K562 (cell line): ENCODE data around the gene SLC5A10. TPM values are rescaled to one million over a fixed set of nuclear protein-coding genes. Genes with fewer than 3 reads are reported as not detected.

Experiments
- ATAC-seq: fragments of 200-7000 bp; cut with Tn5 transposase; 3 replicates; pipeline ENCODE4 v1.9.1; 2020; ENCODE audit warnings: moderate library complexity
- BruUV-seq: library from RNA; stranded (reverse); fragments of 400-500 nt; replicated peaks from 2 replicates; lab custom pipeline; 2021; lab: Mats Ljungman, UMichigan
- CTCF ChIA-PET: fragments of 300-600 bp; formaldehyde crosslinking; extraction: SDS; loops from one replicate; lab custom pipeline; 2021; ENCODE audit warnings: low intra/inter-chr PET ratio; lab: Yijun Ruan, JAX
- POLR2A ChIA-PET: fragments of 300-600, 350-650 bp; sonication (Branson Sonifier 250); formaldehyde crosslinking; extraction: SDS; loops from one replicate; lab custom pipeline; 2021; ENCODE audit warnings: antibody characterized with exemption, inconsistent platforms; lab: Yijun Ruan, JAX
- DNase-seq, 4 experiments: peaks; one replicate each; pipeline versions ENCODE4 v3.0.0 to v3.0.0-alpha.2; 2011 to 2018; ENCODE audit warnings: low spot score in 3 of 4, mixed read lengths in 3 of 4; ENCODE audit errors: extremely low read depth in 1 of 4
- FAIRE-seq: peaks from 2 replicates; lab custom pipeline; 2011; peaks lifted over from hg19 to GRCh38; lab: Jason Lieb, UNC
- H2AFZ ChIP-seq: 2 replicates; pipeline ENCODE4 v1.6.0; 2011; ENCODE audit warnings: low read depth, low read length, control low read depth, inconsistent platforms
- H3K27ac ChIP-seq: fragments of 200-600 bp; 3 replicates; pipeline ENCODE4 v1.8.0; 2011; ENCODE audit warnings: low read depth, mild to moderate bottlenecking, control low read depth, inconsistent platforms, low read length, moderate library complexity, mixed read lengths; ENCODE audit errors: extremely low read depth
- H3K27me3 ChIP-seq, 2 experiments: fragments of 300-600 bp in 1 of 2; 2 replicates in 1 of 2; 3 replicates in 1 of 2; pipeline versions ENCODE4 v1.6.0 to v1.8.0; 2011; ENCODE audit warnings: inconsistent platforms in 2 of 2, low read length in 2 of 2, mild to moderate bottlenecking in 1 of 2, mixed read lengths in 1 of 2, moderate library complexity in 1 of 2; ENCODE audit not compliant: control insufficient read depth in 2 of 2, insufficient read depth in 2 of 2
- H3K36me3 ChIP-seq: fragments of 300-600 bp; 3 replicates; pipeline ENCODE4 v1.8.0; 2011; ENCODE audit warnings: mild to moderate bottlenecking, low read length, inconsistent platforms; ENCODE audit not compliant: control insufficient read depth, insufficient read depth
- H3K4me1 ChIP-seq, 2 experiments: fragments of 200-600 bp in 1 of 2; replicated peaks in 1 of 2; 2 replicates in 1 of 2; 3 replicates in 1 of 2; pipeline versions ENCODE4 v1.5.1 to v1.8.0; 2011; ENCODE audit warnings: inconsistent platforms in 2 of 2, low read length in 2 of 2, mild to moderate bottlenecking in 1 of 2, mixed read lengths in 1 of 2, moderate library complexity in 1 of 2; ENCODE audit not compliant: control insufficient read depth in 2 of 2, insufficient read depth in 2 of 2
- H3K4me2 ChIP-seq: 2 replicates; pipeline ENCODE4 v1.6.1; 2011; ENCODE audit warnings: low read length, control low read depth, inconsistent platforms, mixed read lengths; ENCODE audit not compliant: insufficient read depth
- H3K4me3 ChIP-seq: fragments of 200-600 bp; sonication (generic), shearing (Covaris generic); 2 replicates; pipeline ENCODE4 v1.5.1; 2016; ENCODE audit warnings: control low read depth, inconsistent platforms
- H3K79me2 ChIP-seq: fragments of 200-600 bp; 3 replicates; pipeline ENCODE4 v1.8.0; 2011; ENCODE audit warnings: low read length, inconsistent platforms; ENCODE audit not compliant: control insufficient read depth, insufficient read depth
- H3K9ac ChIP-seq, 2 experiments: 2 replicates each; pipeline versions ENCODE4 v1.6.0 to v1.6.1; 2011; ENCODE audit warnings: low read depth in 2 of 2, low read length in 2 of 2, control low read depth in 1 of 2, inconsistent platforms in 1 of 2, mild to moderate bottlenecking in 1 of 2, mixed read lengths in 1 of 2; ENCODE audit not compliant: insufficient read depth in 1 of 2
- H3K9me1 ChIP-seq: one replicate; pipeline ENCODE4 v1.6.0; 2011; ENCODE audit warnings: inconsistent platforms, mild to moderate bottlenecking, low read length, moderate library complexity; ENCODE audit not compliant: control insufficient read depth, insufficient read depth
- H3K9me3 ChIP-seq: replicated peaks from 2 replicates; pipeline ENCODE4 v1.5.1; 2011; ENCODE audit warnings: low read depth, low read length, inconsistent platforms; ENCODE audit not compliant: control insufficient read depth, insufficient read depth
- H4K20me1 ChIP-seq: replicated peaks from 2 replicates; pipeline ENCODE4 v1.6.1; 2011; ENCODE audit warnings: low read length, inconsistent platforms, mixed read lengths; ENCODE audit not compliant: control insufficient read depth, insufficient read depth
- DDX20 ChIP-seq: fragments of 450-650 bp; IDR thresholded peaks from 2 replicates; pipeline ENCODE4 v1.6.1; 2016; ENCODE audit warnings: missing genetic modification characterization, low read depth, mild to moderate bottlenecking, missing compliant biosample characterization, moderate library complexity
- GTF2A2 ChIP-seq: IDR thresholded peaks from 2 replicates; pipeline ENCODE4 v1.6.1; 2016; ENCODE audit warnings: mild to moderate bottlenecking, missing genetic modification characterization, missing compliant biosample characterization
- GTF2E2 ChIP-seq: fragments of 200-800 bp; sonication (Bioruptor generic); IDR thresholded peaks from 2 replicates; pipeline ENCODE4 v1.6.1; 2016; ENCODE audit warnings: missing genetic modification characterization, missing compliant biosample characterization
- HDAC1 ChIP-seq, 2 experiments: fragments of 450-650 bp; IDR thresholded peaks; 2 replicates each; pipeline ENCODE4 v1.6.1; 2016 to 2017; ENCODE audit warnings: inconsistent platforms in 1 of 2, mild to moderate bottlenecking in 1 of 2, moderate library complexity in 1 of 2
- IFI16 ChIP-seq: fragments of 250-450 bp; sonication (Bioruptor Pico); IDR thresholded peaks from 2 replicates; pipeline ENCODE4 v2.1.2; 2022; ENCODE audit warnings: mild to moderate bottlenecking, inconsistent platforms
- MBD2 ChIP-seq: sonication (generic); IDR thresholded peaks from 2 replicates; pipeline ENCODE4 v1.6.1; 2016; ENCODE audit warnings: low read depth, borderline replicate concordance
- NFATC3 ChIP-seq: fragments of 450-650 bp; IDR thresholded peaks from 2 replicates; pipeline ENCODE4 v1.6.1; 2017; ENCODE audit warnings: mild to moderate bottlenecking
- POLR2H ChIP-seq: IDR thresholded peaks from 2 replicates; pipeline ENCODE4 v1.6.1; 2016; ENCODE audit warnings: missing genetic modification characterization, low read depth, mild to moderate bottlenecking, control low read depth, missing compliant biosample characterization, moderate library complexity
- ZNF398 ChIP-seq: fragments of 250-450 bp; sonication (Bioruptor Pico); IDR thresholded peaks from 2 replicates; pipeline ENCODE4 v1.8.0; 2021; ENCODE audit warnings: moderate library complexity, mild to moderate bottlenecking, inconsistent platforms
- ZNF436 ChIP-seq: fragments of 250-450, 450-650 bp; sonication (Bioruptor Pico); formaldehyde crosslinking; IDR thresholded peaks from 2 replicates; pipeline ENCODE4 v1.7.0; 2020; ENCODE audit warnings: mild to moderate bottlenecking
- ZNF717 ChIP-seq: fragments of 250-450 bp; sonication (Bioruptor Pico); IDR thresholded peaks from 2 replicates; pipeline ENCODE4 v1.5.0; 2021
- WGBS: fragments of 100-300 bp; shearing (Covaris generic); methylation state at CpG from one replicate; pipeline ENCODE4 v1.1.6; 2016; ENCODE audit warnings: low coverage, mixed read lengths; ENCODE audit not compliant: insufficient coverage; ENCODE audit errors: missing lambda C conversion rate; 5-methylcytosine and 5-hydroxymethylcytosine counted together
- in situ Hi-C: fragments of 300-500 bp; cut with MboI; formaldehyde crosslinking; loops from 4 replicates; pipeline ENCODE4 v1.15.0; 2018; ENCODE audit warnings: inconsistent platforms, mixed read lengths
- intact Hi-C: fragments of 100-400 bp; cut with micrococcal nuclease; formaldehyde crosslinking; loops from 2 replicates; pipeline ENCODE4 v1.14.2; 2022
- polyA plus RNA-seq, 8 experiments: library from polyadenylated mRNA; depleted of rRNA in 4 of 8; stranded (reverse) in 5 of 8; unstranded in 3 of 8; fragments of >200 nt; fragmentation: Nextera tagmentation in 2 of 8; fragmentation: Illumina TruSeq in 1 of 8; extraction: Ambion mirVana in 2 of 8; extraction: Trizol in 1 of 8; gene quantifications; 2 replicates each; pipeline versions ENCODE4 v1.2.1 to v1.2.3, GENCODE V29; 2011 to 2014; ENCODE audit warnings: inconsistent platforms in 1 of 8, missing spikeins in 1 of 8
- total RNA-seq, 7 experiments: library from RNA; depleted of rRNA in 6 of 7; stranded (reverse); fragments of >200 nt in 6 of 7; fragmentation: Illumina TruSeq in 2 of 7; extraction: Trizol in 2 of 7; gene quantifications; 2 replicates each; pipeline versions ENCODE4 v1.2.1 to v1.2.3, GENCODE V29; 2011 to 2021; ENCODE audit warnings: low replicate concordance in 1 of 7

SLC5A10 gene
- total and polyA plus RNA-seq, 9 of the 15 experiments (the other 6 are each of a cell fraction or from before 2014, with no cell fraction given) = 0.03 to 0.09 (median 0.03) TPM; not detected in 5

- FAIRE-seq (no peak), ATAC-seq (no peak), DNase-seq (no peak)
- H4K20me1 ChIP-seq = no peaks in the 10 kb centered on the region
- intact Hi-C loops = loop anchor here (10.0 kb wide), 1 partner anchor 138 kb away; no protein-coding TSS in a partner anchor
- ChIA-PET CTCF (no interaction called here), POLR2A (no interaction called here)
- H3K27me3 ChIP-seq = peaks cover 3 to 14% of the 10 kb centered on the region in 2 experiments; a peak in 3 of 5 replicates
- H3K4me2 ChIP-seq = no peak overlapping the region
- no peak overlapping the region for H2AFZ ChIP-seq
- in situ Hi-C loops = loop anchor here (10.0 kb wide), 1 partner anchor 192 kb away; no protein-coding TSS in a partner anchor
- H3K9me1 ChIP-seq = no peaks in the 10 kb centered on the region
- no peak overlapping the region for H3K27ac ChIP-seq
- no peak overlapping the region for H3K4me3 ChIP-seq
- no TSS peak for BruUV-seq
- no peaks in the 10 kb centered on the region for H3K79me2 ChIP-seq
- H3K9ac ChIP-seq = no peak overlapping the region
- no peaks in the 10 kb centered on the region for H3K36me3 ChIP-seq
- WGBS = 41% methylated on average over 14 of the region's 14 CpGs
- peaks cover 2 to 12% of the 10 kb centered on the region in 2 experiments; a peak in 3 of 5 replicates for H3K4me1 ChIP-seq
- no peaks in the 10 kb centered on the region for H3K9me3 ChIP-seq
- no peak for TF ChIP-seq ZNF436
- no peak for TF ChIP-seq NFATC3
- TF ChIP-seq POLR2H = no peak
- no peak for TF ChIP-seq DDX20 (tag)
- no peak for TF ChIP-seq GTF2E2 (tag)
- TF ChIP-seq GTF2A2 (tag) = no peak
- TF ChIP-seq ZNF398 = no peak
- TF ChIP-seq IFI16 (CRISPR knock-in tag) = no peak
- TF ChIP-seq ZNF717 (CRISPR knock-in tag) = no peak
- no peak for TF ChIP-seq HDAC1 (IDR thresholded peaks at IDR 0.05)
- TF ChIP-seq MBD2 = no peak
Observed at GRCh38 chr17:18953231-18953728, 1.3 kb downstream of the SLC5A10 start.
